ENCODE measurements around the gene CBLB.

DNA sequence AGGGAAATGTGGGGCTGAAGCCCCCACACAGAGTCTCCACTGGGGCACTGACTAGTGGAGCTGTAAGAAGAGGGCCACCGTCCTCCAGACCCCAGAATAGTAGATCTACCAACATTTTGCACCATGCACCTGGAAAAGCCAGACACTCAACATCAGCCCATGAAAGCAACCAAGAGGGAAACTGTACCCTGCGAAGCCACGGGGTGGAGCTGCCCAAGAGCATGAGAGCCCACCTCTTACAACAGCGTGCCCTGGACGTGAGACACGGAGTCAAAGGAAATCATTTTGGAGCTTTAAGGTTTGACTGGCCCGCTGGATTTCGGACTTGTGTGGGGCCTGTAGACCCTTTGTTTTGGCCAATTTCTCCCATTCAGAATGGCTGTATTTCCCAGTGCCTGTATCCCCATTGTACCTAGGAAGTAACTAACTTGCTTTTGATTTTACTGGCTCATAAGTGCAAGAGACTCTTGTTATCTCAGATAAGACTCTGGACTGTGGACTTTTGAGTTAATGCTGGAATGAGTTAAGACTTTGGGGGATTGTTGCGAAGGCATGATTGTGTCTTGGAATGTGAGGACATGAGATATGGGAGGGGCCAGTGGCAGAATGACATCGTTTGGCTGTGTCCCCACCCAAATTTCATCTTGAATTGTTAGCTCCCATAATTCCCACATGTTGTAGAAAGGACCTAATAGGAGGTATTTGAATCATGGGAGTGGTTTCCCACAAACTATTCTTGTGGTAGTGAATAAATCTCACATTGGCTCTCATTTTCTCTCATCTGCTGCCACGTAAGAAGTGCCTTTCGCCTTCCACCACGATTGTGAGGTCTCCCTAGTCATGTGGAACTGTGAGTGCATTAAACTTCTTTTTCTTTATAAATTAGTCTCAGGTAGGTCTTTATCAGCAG lies 105.8 kb downstream of the CBLB start:
- TF ChIP-seq, protein P1, sequence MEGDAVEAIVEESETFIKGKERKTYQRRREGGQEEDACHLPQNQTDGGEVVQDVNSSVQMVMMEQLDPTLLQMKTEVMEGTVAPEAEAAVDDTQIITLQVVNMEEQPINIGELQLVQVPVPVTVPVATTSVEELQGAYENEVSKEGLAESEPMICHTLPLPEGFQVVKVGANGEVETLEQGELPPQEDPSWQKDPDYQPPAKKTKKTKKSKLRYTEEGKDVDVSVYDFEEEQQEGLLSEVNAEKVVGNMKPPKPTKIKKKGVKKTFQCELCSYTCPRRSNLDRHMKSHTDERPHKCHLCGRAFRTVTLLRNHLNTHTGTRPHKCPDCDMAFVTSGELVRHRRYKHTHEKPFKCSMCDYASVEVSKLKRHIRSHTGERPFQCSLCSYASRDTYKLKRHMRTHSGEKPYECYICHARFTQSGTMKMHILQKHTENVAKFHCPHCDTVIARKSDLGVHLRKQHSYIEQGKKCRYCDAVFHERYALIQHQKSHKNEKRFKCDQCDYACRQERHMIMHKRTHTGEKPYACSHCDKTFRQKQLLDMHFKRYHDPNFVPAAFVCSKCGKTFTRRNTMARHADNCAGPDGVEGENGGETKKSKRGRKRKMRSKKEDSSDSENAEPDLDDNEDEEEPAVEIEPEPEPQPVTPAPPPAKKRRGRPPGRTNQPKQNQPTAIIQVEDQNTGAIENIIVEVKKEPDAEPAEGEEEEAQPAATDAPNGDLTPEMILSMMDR (IDR thresholded peaks at IDR 0.05): no peak
- TF ChIP-seq POLR2A (IDR thresholded peaks at IDR 0.05) (no peak), EP300 (IDR thresholded peaks at IDR 0.05) (no peak)

Data from tibial nerve (tissue), 4 donors.